Fibroblast of villous mesenchyme (primary cell): Measurements from ENCODE around the gene PALB2. TPM values are rescaled to one million over a fixed set of nuclear protein-coding genes. Genes with fewer than 3 reads are reported as not detected.
A peak's percentile ranks its signal among the peaks of the same experiment; 100 is the strongest.

Experiments used
- DNase-seq: peaks from one replicate; pipeline ENCODE4 v3.0.0-alpha.2; 2010; ENCODE audit warnings: low read depth
- H3K4me3 ChIP-seq: 2 replicates; pipeline ENCODE4 v1.5.1; 2011; ENCODE audit warnings: low read depth, mild to moderate bottlenecking, low read length
- total RNA-seq: library from RNA; depleted of rRNA; stranded (reverse); fragments of >200 nt; gene quantifications from 2 replicates; pipeline ENCODE4 v1.2.3, GENCODE V29; 2012
- TF ChIP-seq, protein P1 (sequence below): IDR thresholded peaks from 2 replicates; pipeline ENCODE4 v1.5.1; 2012; ENCODE audit warnings: low read depth, mild to moderate bottlenecking, low read length; ENCODE audit not compliant: insufficient read depth

PALB2 gene
- total RNA-seq, 1 donor: 22.0 TPM

DNA sequence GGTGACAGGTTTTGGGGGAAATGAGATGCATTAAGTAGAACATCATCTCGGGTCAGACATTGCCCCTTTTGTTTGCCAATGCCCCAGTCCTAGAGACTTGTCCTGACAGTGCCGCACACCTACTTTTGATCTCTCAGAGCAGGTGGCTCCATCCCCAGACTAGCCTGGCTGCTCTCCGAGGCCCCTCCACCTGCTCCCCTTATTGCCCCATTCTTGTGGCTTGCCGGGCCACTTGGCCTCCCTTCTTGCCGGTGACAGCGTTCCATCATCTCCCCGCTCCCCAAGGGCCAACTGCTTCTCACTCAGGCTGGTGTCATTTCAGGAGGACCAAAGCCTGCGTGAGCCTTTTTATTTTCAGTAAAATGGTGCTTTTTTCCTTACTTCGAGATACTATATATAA lies 68.7 kb downstream of the PALB2 start:
- no peak for DNase-seq
- H3K4me3 ChIP-seq: no peak overlapping the region
- TF ChIP-seq, protein P1, sequence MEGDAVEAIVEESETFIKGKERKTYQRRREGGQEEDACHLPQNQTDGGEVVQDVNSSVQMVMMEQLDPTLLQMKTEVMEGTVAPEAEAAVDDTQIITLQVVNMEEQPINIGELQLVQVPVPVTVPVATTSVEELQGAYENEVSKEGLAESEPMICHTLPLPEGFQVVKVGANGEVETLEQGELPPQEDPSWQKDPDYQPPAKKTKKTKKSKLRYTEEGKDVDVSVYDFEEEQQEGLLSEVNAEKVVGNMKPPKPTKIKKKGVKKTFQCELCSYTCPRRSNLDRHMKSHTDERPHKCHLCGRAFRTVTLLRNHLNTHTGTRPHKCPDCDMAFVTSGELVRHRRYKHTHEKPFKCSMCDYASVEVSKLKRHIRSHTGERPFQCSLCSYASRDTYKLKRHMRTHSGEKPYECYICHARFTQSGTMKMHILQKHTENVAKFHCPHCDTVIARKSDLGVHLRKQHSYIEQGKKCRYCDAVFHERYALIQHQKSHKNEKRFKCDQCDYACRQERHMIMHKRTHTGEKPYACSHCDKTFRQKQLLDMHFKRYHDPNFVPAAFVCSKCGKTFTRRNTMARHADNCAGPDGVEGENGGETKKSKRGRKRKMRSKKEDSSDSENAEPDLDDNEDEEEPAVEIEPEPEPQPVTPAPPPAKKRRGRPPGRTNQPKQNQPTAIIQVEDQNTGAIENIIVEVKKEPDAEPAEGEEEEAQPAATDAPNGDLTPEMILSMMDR: no peak

DNA sequence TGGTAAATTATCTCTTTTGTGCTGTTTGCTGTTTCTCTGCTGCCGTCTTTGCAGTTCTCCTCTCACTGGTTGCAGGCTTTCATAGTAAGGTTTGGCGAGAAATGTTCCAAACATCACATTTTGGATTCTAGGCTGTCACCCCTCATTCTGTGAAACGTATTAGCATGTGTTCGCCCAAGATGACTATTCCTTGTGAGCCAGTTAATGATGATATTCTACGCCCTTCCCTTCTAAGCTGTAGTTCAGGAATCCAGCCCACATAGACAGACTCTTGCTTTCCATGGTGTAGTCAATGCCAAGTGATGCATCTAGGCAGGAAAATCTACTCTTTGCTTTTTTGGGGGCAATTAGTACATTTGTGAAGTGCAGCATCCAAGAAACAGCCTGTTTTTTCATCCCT lies 69.2 kb downstream of the PALB2 start:
- no peak overlapping the region for H3K4me3 ChIP-seq
- DNase-seq: no peak
- TF ChIP-seq, protein P1: no peak

DNA sequence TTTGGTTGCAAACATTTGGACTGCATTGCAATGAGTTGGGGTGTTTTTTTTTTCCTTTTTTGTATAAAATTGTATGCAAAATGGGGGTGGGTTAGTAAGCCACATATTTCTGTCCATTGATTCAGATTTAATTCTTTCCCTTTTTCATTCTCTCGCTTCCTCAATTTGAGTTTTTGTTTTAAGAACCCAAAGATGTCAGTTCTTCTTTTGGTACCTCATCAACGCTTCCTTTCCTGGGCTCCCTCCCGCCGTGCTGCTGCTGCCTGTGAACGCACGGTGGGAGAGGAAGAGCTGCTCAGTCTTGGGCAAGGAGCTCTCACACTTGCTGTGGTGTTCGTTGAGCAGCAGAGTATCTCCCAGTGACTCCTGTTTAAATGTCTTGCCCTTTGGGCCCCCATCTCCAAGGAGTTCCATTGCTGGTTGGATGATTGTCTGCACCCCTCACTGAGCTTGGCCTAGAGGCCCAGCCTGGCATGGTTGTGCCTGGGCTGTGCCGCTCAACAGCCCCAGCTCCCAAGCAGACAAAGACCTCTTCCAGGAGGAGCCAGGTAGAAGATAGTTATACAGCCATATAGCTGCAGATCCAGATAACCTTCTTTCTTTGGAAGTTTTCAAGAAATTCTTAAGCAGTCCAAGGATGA lies 70.0 kb downstream of the PALB2 start:
- no peak for DNase-seq
- no peak overlapping the region for H3K4me3 ChIP-seq
- TF ChIP-seq, protein P1: no peak

DNA sequence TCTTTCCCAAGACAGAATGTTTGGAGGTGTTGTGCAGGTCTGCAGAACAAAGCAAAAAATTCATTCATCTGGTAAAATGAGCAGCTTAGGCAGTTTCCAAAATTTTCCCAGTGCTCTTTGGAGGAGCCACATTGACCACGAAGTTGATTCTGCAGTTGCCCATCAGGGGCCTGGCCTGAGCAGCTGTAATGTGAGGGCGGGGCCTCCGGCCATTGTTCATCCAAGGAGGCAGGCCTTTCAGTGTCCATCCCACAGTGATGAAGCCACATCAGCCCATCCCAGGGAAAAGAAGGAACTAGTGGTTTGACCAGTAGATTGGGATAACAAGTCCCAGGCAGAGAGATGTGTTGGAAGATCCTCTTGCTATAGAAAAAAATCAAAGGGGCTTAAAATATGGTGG lies 73.5 kb downstream of the PALB2 start:
- TF ChIP-seq, protein P1: no peak
- DNase-seq: no peak
- H3K4me3 ChIP-seq: no peak overlapping the region

DNA sequence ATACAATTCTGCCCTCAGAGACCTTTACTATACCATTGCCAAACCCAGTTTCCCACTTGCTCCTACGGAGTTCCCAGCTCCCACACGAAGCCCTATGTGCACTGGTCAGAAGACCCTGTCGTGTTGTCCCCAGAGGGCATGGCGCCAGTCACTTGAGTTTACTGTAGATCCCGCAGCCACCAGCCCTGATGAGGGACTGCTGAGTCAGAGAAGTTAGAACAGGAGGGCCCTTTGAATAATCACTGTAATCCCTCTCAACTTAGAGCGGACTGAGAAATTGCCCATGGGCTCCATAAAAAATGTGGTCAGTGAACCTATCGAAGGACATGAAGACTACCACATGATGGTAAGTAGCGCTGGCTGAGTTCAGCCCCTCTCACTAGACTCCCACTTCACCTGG lies 74.4 kb downstream of the PALB2 start:
- TF ChIP-seq, protein P1: no peak
- no peak for DNase-seq
- H3K4me3 ChIP-seq: no peak overlapping the region

DNA sequence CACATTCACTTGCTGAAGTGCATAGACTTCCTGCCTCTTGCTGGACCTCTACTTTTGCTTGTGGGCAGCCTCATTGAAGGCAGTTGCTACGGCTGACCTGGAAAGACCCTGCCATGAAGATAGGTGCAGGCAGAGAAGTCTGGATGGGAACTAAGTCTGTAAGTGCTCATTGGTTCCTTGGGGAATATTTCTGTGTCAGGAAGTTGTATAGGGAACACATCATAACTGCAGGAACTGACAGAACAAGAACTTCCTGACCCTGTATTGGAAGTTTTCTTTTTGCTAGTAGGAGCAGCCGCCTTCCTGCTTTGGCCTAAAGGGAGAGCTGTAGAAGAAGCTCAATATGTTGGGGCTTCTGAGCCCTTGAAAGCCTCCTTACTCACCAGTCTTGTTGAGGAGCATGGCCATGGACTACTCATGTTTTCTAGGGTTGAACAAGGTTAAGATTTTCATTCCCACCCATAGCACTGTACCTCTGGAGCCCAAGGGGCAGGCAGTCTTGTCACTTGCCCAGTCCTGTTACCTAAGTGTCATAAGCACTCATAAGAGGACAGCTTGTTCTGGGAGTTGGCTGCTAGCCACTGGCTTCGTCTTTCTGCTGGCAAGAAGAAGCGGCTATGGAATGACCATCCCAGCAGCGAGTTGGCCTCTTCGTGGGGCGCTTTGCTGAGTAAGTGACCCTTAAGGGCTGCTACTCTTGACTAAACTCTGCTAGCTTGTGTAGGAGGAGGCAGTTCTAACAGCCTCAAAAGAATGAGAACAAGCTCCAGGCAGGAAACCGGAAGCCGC lies 76.3 kb downstream of the PALB2 start:
- no peak overlapping the region for H3K4me3 ChIP-seq
- TF ChIP-seq, protein P1: no peak
- DNase-seq: peak; percentile 10
